HG02884 (cell line): ENCODE data around the gene BRME1.

Source experiments
- ATAC-seq: cut with Tn5 transposase; IDR thresholded peaks from one replicate; pipeline ENCODE4 v1.9.1; 2021; ENCODE audit warnings: mild to moderate bottlenecking, moderate library complexity; ENCODE audit not compliant: unreplicated experiment

The BRME1 gene

DNA sequence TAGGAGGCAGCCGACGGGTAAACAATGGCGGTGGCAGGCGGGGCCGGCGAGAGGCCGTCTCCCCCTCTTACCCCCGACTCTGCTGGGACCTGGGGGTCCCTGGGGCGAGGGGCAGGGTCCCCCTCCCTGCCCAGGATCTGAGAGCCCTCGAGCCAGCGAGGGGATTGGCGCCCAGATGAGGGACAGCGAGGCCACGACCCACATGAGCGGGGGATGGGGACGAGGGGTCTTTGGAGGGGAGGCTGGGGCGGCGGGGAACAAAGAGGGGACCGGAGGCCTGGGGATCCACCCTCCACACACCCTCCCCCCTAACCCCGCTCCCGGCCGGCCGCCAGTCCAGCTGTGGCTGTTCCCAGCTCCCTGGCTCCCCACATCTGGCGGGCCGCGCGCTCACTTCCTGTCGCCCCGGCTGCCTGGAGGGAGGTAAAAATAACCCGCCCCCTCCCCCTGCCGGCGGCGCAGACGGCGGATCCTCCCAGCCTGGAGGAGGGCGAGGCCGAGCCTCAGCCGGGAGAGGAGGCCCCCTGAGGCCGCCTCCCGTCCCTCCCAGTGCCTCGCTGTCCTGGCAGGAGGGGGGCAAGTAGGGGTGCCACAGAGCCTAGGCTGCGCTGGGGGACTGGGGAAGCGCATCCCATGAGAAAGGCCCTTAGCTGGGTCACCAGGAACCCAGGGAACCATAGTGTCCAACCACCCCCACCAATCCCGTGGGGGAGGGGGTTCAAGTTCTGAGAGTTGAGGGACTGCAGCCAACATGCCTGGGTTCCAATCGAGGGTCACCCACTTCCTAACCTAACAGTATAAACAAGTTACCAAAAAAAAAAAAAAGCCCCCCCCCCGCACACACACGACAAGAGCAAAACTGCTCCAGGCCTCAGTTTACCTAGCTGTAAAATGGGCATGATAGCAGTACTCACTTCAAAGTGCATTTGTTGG is 58.2 kb downstream of the BRME1 start:
- no peak for ATAC-seq

GRCh38 chr19:13846557-13847406 is 59.1 kb downstream of the BRME1 start:
- peak; percentile 54 for ATAC-seq

DNA sequence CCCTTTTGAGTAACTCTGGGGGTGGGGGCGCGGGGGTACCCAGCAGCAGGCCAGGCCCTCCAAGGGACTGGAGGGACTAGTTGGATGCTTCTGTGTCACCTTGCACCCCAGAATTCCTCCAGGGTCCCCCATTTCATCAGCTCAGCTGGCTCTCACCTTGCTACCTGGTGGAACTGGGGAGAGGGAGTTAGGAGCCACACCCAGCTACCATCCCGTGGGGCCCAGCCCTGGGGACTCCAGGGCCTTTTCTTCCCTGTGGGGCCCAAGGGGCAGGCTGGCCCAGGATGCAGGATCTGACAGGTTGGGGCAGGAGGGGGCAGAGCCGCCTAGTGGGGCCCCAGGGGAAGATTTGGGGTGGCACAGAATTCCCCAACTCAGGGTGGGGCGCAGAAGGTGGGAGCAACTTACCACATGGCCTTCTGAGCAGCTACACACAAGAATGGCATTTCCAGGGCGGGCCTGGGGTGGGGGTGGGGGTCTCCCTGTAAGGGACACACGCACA is 61.7 kb downstream of the BRME1 start:
- no peak for ATAC-seq

DNA sequence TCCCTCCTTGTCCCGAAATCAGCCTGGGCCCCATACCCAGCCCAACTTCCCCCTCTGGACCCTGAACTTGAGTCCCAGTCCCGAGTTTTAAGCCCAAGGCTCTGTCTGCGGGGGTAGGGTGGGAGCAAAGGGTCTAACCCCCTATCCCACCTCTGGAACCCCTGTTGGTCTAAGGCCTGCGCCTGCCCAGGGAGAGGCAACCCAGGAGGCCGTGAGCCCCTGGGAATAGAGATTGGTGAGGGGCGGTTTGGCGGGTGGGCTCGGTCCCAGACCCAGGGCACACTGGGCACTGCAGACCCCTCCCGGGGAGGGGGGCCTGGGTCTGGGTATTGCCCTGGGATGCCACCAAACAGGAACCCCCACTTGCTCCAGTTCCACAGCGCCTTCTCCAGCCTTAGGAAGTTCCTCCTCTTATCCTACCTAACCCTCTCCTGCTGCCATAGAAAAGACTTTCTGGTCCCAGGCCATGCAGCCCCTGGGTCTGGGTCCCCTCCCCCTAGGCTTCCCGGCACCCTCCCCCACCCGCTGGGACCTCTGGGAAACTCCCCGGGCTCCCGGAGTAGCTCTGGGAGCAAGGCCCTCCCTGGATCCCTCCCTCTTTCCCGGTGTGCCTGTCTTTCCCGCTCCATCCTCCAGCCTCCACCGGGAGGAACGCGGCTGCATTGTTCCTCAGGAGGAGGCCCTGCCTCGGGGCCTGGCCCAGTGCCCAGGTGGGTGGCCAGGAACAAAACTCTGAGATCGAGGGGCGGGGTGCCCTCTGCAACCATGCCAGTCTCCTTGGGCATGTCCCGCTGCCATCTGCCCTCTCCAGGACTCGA is 62.6 kb downstream of the BRME1 start:
- no peak for ATAC-seq

DNA sequence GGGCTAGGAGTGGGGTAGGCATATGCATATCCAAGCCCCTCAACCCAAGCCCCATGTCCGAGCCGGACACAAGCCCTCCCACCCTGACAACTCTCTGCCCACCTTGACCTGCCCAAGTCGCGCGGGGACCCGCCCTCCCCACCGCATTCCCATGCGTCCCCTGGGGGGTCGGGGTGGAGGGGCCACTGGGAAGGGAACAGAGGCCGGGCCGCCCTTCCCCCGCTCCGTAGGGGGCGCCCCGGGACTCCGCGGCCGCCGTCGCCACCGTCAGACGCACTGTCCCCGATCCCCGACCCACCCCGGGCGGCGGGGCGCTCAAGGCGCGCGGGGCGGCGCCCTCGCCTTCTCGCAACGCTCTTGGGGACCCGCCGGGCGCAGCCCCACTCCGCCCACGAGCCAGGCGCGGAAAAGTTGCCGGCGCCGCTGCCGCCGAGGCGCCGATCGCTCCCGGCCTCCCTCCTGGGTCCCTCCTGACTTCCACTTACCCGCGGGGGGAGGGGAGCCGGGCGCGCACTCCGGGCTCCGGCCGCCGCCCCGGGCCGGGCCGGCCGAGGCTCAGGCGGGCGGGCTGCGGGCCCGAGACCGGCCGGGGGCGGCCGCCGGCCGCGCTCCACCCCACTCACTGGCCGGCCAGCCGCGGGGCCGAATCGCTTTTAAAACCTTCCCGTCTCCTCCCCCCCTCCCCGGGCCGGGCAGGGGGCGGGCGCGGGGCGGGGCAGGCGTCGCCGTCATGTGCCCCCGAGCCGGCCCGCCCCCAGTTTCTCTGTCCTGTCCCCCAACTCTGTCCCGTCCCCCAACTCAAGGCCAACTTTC is 63.4 kb downstream of the BRME1 start:
- ATAC-seq, result no peak

DNA sequence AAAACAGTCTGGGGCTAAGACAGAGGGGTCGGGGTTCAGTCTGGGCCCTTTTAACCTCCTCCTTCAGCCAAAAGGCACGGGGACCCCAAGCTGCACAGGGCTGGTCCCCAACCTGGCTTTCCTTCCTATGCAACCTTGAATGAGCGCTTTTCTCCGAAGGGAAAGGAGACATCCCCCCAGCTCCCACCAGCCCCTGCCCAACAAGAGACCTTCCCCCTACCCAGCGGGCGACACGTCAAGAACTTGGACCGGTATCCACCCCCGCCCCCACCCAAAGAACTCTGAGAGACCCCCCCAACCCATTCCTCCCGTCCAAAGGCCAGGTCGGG is 64.0 kb downstream of the BRME1 start:
- ATAC-seq, result no peak

DNA sequence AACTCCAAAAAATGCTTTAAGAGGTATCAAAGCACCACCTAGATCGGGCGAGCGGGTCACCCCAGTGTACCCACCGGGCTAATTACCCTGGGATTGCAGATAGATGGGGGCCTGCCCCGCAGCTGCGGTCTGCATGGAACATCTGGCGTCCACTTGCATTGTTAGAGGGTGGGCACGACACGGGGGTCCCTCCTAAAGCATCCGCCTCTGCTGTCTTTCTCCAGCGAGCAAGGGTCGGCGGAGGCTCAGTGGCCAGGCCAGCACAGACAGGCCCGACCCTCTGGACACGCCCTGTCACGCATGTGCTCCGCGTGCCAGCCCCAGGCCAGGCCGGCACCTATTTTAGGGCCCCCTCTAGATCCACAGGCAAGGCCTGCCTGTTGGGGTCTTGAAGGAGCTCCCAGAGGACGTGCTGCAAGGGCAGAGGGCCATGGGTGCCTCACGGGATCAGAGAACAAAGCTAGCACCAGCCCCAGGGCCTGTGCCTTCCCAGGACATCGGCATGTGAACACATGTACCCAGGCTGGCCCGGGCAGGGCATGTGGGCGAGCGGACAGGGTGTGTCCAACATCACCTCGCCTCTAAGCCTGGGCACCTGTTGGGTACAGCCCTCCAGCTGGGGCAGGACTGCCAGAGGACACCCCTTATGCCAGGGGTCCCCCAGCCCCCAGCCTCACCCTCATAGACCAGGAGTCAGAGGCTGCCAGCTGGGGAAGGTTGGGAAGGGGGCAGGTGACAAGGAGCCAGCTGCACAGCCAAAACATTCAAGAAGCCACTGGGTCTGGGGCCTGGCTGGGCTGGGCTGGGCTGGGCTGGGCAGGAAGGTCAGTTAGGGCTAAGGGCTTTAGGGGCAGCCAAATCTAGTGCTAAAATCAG is 64.6 kb downstream of the BRME1 start:
- ATAC-seq, result no peak

- no peak for ATAC-seq
These were observed 65.4 kb downstream of the BRME1 start for GRCh38 chr19:13840305-13841085.

DNA sequence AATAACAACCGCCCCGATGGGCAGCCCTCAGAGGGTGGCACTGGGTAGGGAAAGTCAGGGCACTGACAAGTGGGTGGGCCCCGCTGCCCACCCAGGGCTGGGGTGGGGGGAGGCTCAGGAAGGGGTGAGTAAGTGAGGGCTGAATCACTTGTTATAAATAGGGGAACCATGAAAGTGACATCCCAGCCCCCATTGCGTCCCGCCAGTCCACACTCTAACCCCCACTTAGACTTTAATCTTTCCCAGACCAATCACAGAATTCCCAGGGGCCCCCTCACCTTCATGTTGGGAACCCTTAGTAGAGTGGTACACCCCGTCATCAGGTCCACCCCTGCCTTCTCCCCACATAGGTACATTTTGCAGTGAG is 66.0 kb downstream of the BRME1 start:
- no peak for ATAC-seq

- ATAC-seq, result no peak
These were observed 66.6 kb downstream of the BRME1 start for GRCh38 chr19:13839130-13839937.

DNA sequence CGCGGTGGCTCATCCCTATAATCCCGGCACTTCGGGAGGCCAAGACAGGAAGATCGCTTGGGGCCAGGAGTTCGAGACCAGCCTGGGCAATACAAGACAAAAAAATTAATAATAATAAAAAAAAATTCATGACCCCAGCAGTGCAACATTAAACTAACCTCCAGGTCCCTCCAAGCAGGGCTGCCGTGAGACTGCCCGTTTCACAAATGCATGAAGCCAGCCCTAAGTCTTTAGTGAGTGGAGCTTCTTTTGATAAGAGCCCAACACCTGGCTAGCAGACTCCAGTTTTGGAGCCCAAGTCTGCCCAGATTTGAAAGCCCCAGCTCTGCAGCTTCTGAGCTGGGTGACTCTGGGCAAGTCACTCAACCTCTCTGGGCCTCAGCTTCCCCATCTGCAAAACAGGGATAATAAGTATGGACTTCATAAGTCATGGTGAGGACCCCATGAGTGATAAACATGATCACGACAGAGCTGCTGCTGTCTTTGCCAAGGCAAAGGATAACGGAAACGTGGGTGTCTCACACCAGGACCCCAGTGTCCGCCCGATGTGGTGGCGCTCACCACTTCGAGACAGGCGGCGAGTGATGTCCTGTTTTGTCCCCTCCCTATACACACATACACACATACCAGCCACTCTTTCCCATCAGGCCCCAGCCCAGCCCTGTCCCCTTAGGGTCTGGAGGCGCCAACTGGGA is 67.3 kb downstream of the BRME1 start:
- no peak for ATAC-seq

- ATAC-seq, result no peak
These were observed 69.9 kb downstream of the BRME1 start for GRCh38 chr19:13835791-13836723.

DNA sequence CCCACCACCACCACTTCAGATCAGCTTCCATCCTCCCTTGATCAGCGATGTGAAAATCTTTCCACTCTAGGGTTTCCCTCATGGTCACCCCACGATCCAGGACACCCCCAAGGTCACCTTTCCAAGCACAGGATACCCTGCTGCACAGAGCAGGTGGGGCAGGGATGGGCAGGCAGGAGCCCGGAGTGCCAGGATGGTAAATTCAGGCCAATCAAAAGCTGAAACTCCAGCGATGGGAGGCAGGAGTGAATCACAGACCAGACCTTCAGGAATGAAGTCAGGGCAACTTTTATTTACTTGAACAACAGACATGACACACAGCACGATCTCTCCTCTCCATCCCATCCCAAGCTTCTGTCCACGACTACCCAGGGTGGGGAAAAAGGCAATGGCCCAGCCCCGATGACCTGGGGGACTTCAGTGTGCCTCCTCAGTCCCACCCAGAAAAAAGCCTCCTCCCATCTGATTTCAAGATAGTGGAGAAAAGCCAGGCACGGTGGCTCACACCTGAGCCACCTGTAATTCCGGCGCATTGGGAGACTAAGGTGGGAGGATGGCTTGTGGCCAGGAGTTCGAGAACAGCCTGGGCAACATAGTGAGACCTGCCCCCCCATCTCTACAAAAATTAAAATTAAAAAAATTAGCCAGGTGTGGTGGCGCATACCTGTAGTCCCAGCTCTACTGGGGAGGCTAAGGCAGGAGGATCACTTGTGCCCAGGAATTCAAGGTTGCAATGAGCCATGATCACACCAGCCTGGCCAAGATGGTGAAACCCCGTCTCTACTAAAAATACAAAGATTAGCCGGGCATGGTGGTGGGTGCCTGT is 71.5 kb downstream of the BRME1 start:
- no peak for ATAC-seq

GRCh38 chr19:13833330-13834243 is 72.3 kb downstream of the BRME1 start:
- ATAC-seq, result peak; percentile 66
